ENCODE results near the gene YARS1. TPM values are rescaled to one million over a fixed set of nuclear protein-coding genes. Genes with fewer than 3 reads are reported as not detected.

The YARS1 gene
- total and polyA plus RNA-seq, 2 of the 4 experiments (the other 2 are of a cell fraction), result 100 to 166 TPM

- ATAC-seq (ENCODE audit: low read depth), result no peak
- H2BK120ac ChIP-seq (ENCODE audit: low read depth, low read length), result no peak overlapping the region
- TF ChIP-seq CTCF (conservative IDR thresholded peaks at IDR 0.05; ENCODE audit: low read depth, low read length), result no peak
- TF ChIP-seq POLR2A (IDR thresholded peaks at IDR 0.05; ENCODE audit: low read depth, low read length), result no peak
- TF ChIP-seq USF2 (IDR thresholded peaks at IDR 0.05; ENCODE audit: low read depth, low read length), result no peak
- no peak for TF ChIP-seq SMC3 (IDR thresholded peaks at IDR 0.05; ENCODE audit: low read depth, low read length)
- TF ChIP-seq MAFK (IDR thresholded peaks at IDR 0.05; ENCODE audit: low read depth, low read length), result no peak
- no TSS peak for BruUV-seq (replicated peaks)
- no peak overlapping the region for H2BK15ac ChIP-seq (ENCODE audit: low read depth, low read length)
- intact Hi-C loops (cut with micrococcal nuclease), result no loop called here
- no peak overlapping the region for H3K14ac ChIP-seq (replicated peaks; ENCODE audit: low read depth, low read length)
- H2AK5ac ChIP-seq (ENCODE audit: low read depth, low read length), result no peak overlapping the region
- no peak for DNase-seq
- no peak overlapping the region for H4K91ac ChIP-seq (ENCODE audit: insufficient read depth, low read depth, low read length)
- no peak overlapping the region for H3K18ac ChIP-seq (ENCODE audit: low read depth, low read length)
- dilution Hi-C loops (cut with HindIII; ENCODE audit: low sequenced_read_pairs, unreplicated experiment), result no loop called here
- peaks cover 6% of the 10 kb centered on the region for H3K27me3 ChIP-seq (ENCODE audit: control insufficient read depth, insufficient read depth, low read length)
- POLR2A ChIA-PET (ENCODE audit: unreplicated experiment), result no interaction called here
- H3K4ac ChIP-seq (ENCODE audit: low read depth, low read length), result no peak overlapping the region
- no peak overlapping the region for H3K4me2 ChIP-seq (ENCODE audit: low read depth, low read length)
- no peak overlapping the region for H3K4me3 ChIP-seq (ENCODE audit: insufficient read depth, low read depth, low read length)
- H3K56ac ChIP-seq (ENCODE audit: extremely low read depth, insufficient read depth, low read length), result no peak overlapping the region
- H3K36me3 ChIP-seq (ENCODE audit: control insufficient read depth, insufficient read depth, low read length), result no peaks in the 10 kb centered on the region
- H2BK5ac ChIP-seq (ENCODE audit: low read depth, low read length, poor library complexity, severe bottlenecking), result no peak overlapping the region
- no peak overlapping the region for H4K5ac ChIP-seq (ENCODE audit: low read depth, low read length)
- H3K9me1 ChIP-seq (ENCODE audit: insufficient read depth, low read length), result peaks cover 4% of the 10 kb centered on the region
- CTCF ChIA-PET, result no interaction called here
- no CpG with 5 or more reads among the region's 3 CpGs for WGBS, 2 experiments (ENCODE audit: extremely low coverage in 2 of 2, insufficient read length in 1 of 2)
- H3K9me3 ChIP-seq (ENCODE audit: control insufficient read depth, insufficient read depth, low read length), result no peaks in the 10 kb centered on the region
- no peak overlapping the region for H4K8ac ChIP-seq (ENCODE audit: low read depth in 2 of 2, low read length in 2 of 2)
- H3K27ac ChIP-seq (ENCODE audit: insufficient read depth, low read length), result no peak overlapping the region
- H2BK20ac ChIP-seq (ENCODE audit: low read depth, low read length), result no peak overlapping the region
- peaks cover 0 to 10% of the 10 kb centered on the region in 2 experiments; a peak in 2 of 4 replicates for H3K79me1 ChIP-seq (ENCODE audit: low read depth in 1 of 2, low read length in 2 of 2)
- no peak overlapping the region for H3K9ac ChIP-seq (ENCODE audit: low read depth, low read length)
- peaks cover 5% of the 10 kb centered on the region; the same call in 1 of the 2 replicates for H4K20me1 ChIP-seq (ENCODE audit: insufficient read depth, low read length)
- peaks cover 7% of the 10 kb centered on the region for H3K4me1 ChIP-seq (ENCODE audit: control insufficient read depth, insufficient read depth, low read length)
- no peak overlapping the region for H2AK9ac ChIP-seq (replicated peaks; ENCODE audit: low read depth, low read length, poor library complexity)
- no peak overlapping the region for H3K23ac ChIP-seq (ENCODE audit: low read depth, low read length)
- in situ Hi-C loops (cut with MboI; ENCODE audit: low sequenced_read_pairs), result no loop called here
- H2AFZ ChIP-seq (replicated peaks; ENCODE audit: low read length, poor library complexity), result peak overlapping the region; percentile 32
Measured at GRCh38 chr1:32749771-32750170, 67.4 kb downstream of the YARS1 start.
